Measurements from ENCODE around the gene ZHX3. TPM values are rescaled to one million over a fixed set of nuclear protein-coding genes. Genes with fewer than 3 reads are reported as not detected.

The ZHX3 gene
- total and polyA plus RNA-seq, 10 of the 15 experiments (the other 5 are each of a cell fraction or from before 2014, with no cell fraction given) = 1.3 to 14.0 (median 5.0) TPM

GRCh38 chr20:41163821-41164220, 153.7 kb downstream of the ZHX3 start:
- BruUV-seq (replicated peaks) = no TSS peak
- in situ Hi-C loops (cut with MboI) = no loop called here
- no peak for ATAC-seq
- intact Hi-C loops (cut with micrococcal nuclease; ENCODE audit: unreplicated experiment) = no loop called here
- Histone ChIP-seq H3K4me1 (ENCODE audit: control insufficient read depth, insufficient read depth, low read length) (peaks cover 15% of the 10 kb centered on the region), H3K36me3 (ENCODE audit: control insufficient read depth in 2 of 2, insufficient read depth in 2 of 2, low read length in 1 of 2) (peaks cover 35 to 69% of the 10 kb centered on the region in 2 experiments), H3K4me2 (ENCODE audit: control insufficient read depth, insufficient read depth) (no peak overlapping the region), H4K20me1 (ENCODE audit: control insufficient read depth, insufficient read depth) (peaks cover 3% of the 10 kb centered on the region), H3K4me3 (no peak overlapping the region), H3K9me3 (replicated peaks; ENCODE audit: control insufficient read depth, insufficient read depth, low read length) (no peaks in the 10 kb centered on the region), H2AFZ (ENCODE audit: control insufficient read depth, low read depth, low read length) (no peak overlapping the region), H3K27ac (ENCODE audit: control insufficient read depth, insufficient read depth) (no peak overlapping the region), H3K79me2 (ENCODE audit: control insufficient read depth, insufficient read depth, low read length) (peaks cover 2% of the 10 kb centered on the region; the same call in 1 of the 2 replicates), H3K27me3 (replicated peaks in 1 of 2; ENCODE audit: control insufficient read depth in 2 of 2, insufficient read depth in 2 of 2, low read length in 1 of 2) (no peaks in the 10 kb centered on the region), H3K9ac (ENCODE audit: control insufficient read depth, insufficient read depth, low read length) (no peak overlapping the region)
- CTCF ChIA-PET = interaction anchor here (1.3 to 2.0 kb wide), 2 partner anchors 9 to 29 kb away, joined by 3 to 8 read pairs; no protein-coding TSS in a partner anchor
- TF ChIP-seq ESRRA (IDR thresholded peaks at IDR 0.05; ENCODE audit: low read length) = no peak
- TF ChIP-seq, protein P1, sequence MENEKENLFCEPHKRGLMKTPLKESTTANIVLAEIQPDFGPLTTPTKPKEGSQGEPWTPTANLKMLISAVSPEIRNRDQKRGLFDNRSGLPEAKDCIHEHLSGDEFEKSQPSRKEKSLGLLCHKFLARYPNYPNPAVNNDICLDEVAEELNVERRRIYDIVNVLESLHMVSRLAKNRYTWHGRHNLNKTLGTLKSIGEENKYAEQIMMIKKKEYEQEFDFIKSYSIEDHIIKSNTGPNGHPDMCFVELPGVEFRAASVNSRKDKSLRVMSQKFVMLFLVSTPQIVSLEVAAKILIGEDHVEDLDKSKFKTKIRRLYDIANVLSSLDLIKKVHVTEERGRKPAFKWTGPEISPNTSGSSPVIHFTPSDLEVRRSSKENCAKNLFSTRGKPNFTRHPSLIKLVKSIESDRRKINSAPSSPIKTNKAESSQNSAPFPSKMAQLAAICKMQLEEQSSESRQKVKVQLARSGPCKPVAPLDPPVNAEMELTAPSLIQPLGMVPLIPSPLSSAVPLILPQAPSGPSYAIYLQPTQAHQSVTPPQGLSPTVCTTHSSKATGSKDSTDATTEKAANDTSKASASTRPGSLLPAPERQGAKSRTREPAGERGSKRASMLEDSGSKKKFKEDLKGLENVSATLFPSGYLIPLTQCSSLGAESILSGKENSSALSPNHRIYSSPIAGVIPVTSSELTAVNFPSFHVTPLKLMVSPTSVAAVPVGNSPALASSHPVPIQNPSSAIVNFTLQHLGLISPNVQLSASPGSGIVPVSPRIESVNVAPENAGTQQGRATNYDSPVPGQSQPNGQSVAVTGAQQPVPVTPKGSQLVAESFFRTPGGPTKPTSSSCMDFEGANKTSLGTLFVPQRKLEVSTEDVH (IDR thresholded peaks at IDR 0.05; ENCODE audit: low read depth, partially characterized antibody) = no peak
- TF ChIP-seq TBL1XR1 (IDR thresholded peaks at IDR 0.05; ENCODE audit: low read depth, low read length) = no peak
- no peak for TF ChIP-seq CEBPB (IDR thresholded peaks at IDR 0.05; ENCODE audit: borderline replicate concordance in 1 of 2, low read depth in 2 of 2, low read length in 2 of 2)
- TF ChIP-seq RFX5 (IDR thresholded peaks at IDR 0.05; ENCODE audit: low read depth, low read length) = no peak
- no peak for TF ChIP-seq NRF1 (conservative IDR thresholded peaks at IDR 0.05; ENCODE audit: low read depth, low read length)
- TF ChIP-seq TAF1 (IDR thresholded peaks at IDR 0.05; ENCODE audit: borderline replicate concordance, low read depth, low read length) = no peak
- TF ChIP-seq, protein P2, sequence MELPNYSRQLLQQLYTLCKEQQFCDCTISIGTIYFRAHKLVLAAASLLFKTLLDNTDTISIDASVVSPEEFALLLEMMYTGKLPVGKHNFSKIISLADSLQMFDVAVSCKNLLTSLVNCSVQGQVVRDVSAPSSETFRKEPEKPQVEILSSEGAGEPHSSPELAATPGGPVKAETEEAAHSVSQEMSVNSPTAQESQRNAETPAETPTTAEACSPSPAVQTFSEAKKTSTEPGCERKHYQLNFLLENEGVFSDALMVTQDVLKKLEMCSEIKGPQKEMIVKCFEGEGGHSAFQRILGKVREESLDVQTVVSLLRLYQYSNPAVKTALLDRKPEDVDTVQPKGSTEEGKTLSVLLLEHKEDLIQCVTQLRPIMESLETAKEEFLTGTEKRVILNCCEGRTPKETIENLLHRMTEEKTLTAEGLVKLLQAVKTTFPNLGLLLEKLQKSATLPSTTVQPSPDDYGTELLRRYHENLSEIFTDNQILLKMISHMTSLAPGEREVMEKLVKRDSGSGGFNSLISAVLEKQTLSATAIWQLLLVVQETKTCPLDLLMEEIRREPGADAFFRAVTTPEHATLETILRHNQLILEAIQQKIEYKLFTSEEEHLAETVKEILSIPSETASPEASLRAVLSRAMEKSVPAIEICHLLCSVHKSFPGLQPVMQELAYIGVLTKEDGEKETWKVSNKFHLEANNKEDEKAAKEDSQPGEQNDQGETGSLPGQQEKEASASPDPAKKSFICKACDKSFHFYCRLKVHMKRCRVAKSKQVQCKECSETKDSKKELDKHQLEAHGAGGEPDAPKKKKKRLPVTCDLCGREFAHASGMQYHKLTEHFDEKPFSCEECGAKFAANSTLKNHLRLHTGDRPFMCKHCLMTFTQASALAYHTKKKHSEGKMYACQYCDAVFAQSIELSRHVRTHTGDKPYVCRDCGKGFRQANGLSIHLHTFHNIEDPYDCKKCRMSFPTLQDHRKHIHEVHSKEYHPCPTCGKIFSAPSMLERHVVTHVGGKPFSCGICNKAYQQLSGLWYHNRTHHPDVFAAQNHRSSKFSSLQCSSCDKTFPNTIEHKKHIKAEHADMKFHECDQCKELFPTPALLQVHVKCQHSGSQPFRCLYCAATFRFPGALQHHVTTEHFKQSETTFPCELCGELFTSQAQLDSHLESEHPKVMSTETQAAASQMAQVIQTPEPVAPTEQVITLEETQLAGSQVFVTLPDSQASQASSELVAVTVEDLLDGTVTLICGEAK (IDR thresholded peaks at IDR 0.05; ENCODE audit: borderline replicate concordance) = no peak
- no peak for TF ChIP-seq GABPA (IDR thresholded peaks at IDR 0.05; ENCODE audit: low read depth)
- no peak for FAIRE-seq
- over 99% methylated on average over 11 of the region's 11 CpGs for WGBS (ENCODE audit: insufficient coverage, insufficient replicate concordance, low lambda C conversion rate, missing lambda C conversion rate)
- POLR2A ChIA-PET = no interaction called here
- DNase-seq (ENCODE audit: low read depth, low spot score) = no peak
- SMC1A ChIA-PET (ENCODE audit: uncharacterized antibody, unreplicated experiment) = no interaction called here
- RAD21 ChIA-PET (ENCODE audit: unreplicated experiment) = no interaction called here
